K562 (cell line): Measurements from ENCODE around the gene C4orf36. TPM values are rescaled to one million over a fixed set of nuclear protein-coding genes. Genes with fewer than 3 reads are reported as not detected.

Source experiments
- ATAC-seq: fragments of 200-7000 bp; cut with Tn5 transposase; 3 replicates; pipeline ENCODE4 v1.9.1; 2020; ENCODE audit warnings: moderate library complexity
- BruUV-seq: library from RNA; stranded (reverse); fragments of 400-500 nt; replicated peaks from 2 replicates; lab custom pipeline; 2021; lab: Mats Ljungman, UMichigan
- CTCF ChIA-PET: fragments of 300-600 bp; formaldehyde crosslinking; extraction: SDS; loops from one replicate; lab custom pipeline; 2021; ENCODE audit warnings: low intra/inter-chr PET ratio; lab: Yijun Ruan, JAX
- POLR2A ChIA-PET: fragments of 300-600, 350-650 bp; sonication (Branson Sonifier 250); formaldehyde crosslinking; extraction: SDS; loops from one replicate; lab custom pipeline; 2021; ENCODE audit warnings: antibody characterized with exemption, inconsistent platforms; lab: Yijun Ruan, JAX
- DNase-seq, 4 experiments: peaks; one replicate each; pipeline versions ENCODE4 v3.0.0 to v3.0.0-alpha.2; 2011 to 2018; ENCODE audit warnings: low spot score in 3 of 4, mixed read lengths in 3 of 4; ENCODE audit errors: extremely low read depth in 1 of 4
- FAIRE-seq: peaks from 2 replicates; lab custom pipeline; 2011; peaks lifted over from hg19 to GRCh38; lab: Jason Lieb, UNC
- H2AFZ ChIP-seq: 2 replicates; pipeline ENCODE4 v1.6.0; 2011; ENCODE audit warnings: low read depth, low read length, control low read depth, inconsistent platforms
- H3K27ac ChIP-seq: fragments of 200-600 bp; 3 replicates; pipeline ENCODE4 v1.8.0; 2011; ENCODE audit warnings: low read depth, mild to moderate bottlenecking, control low read depth, inconsistent platforms, low read length, moderate library complexity, mixed read lengths; ENCODE audit errors: extremely low read depth
- H3K27me3 ChIP-seq, 2 experiments: fragments of 300-600 bp in 1 of 2; 2 replicates in 1 of 2; 3 replicates in 1 of 2; pipeline versions ENCODE4 v1.6.0 to v1.8.0; 2011; ENCODE audit warnings: inconsistent platforms in 2 of 2, low read length in 2 of 2, mild to moderate bottlenecking in 1 of 2, mixed read lengths in 1 of 2, moderate library complexity in 1 of 2; ENCODE audit not compliant: control insufficient read depth in 2 of 2, insufficient read depth in 2 of 2
- H3K36me3 ChIP-seq: fragments of 300-600 bp; 3 replicates; pipeline ENCODE4 v1.8.0; 2011; ENCODE audit warnings: mild to moderate bottlenecking, low read length, inconsistent platforms; ENCODE audit not compliant: control insufficient read depth, insufficient read depth
- H3K4me1 ChIP-seq, 2 experiments: fragments of 200-600 bp in 1 of 2; replicated peaks in 1 of 2; 2 replicates in 1 of 2; 3 replicates in 1 of 2; pipeline versions ENCODE4 v1.5.1 to v1.8.0; 2011; ENCODE audit warnings: inconsistent platforms in 2 of 2, low read length in 2 of 2, mild to moderate bottlenecking in 1 of 2, mixed read lengths in 1 of 2, moderate library complexity in 1 of 2; ENCODE audit not compliant: control insufficient read depth in 2 of 2, insufficient read depth in 2 of 2
- H3K4me2 ChIP-seq: 2 replicates; pipeline ENCODE4 v1.6.1; 2011; ENCODE audit warnings: low read length, control low read depth, inconsistent platforms, mixed read lengths; ENCODE audit not compliant: insufficient read depth
- H3K4me3 ChIP-seq: fragments of 200-600 bp; sonication (generic), shearing (Covaris generic); 2 replicates; pipeline ENCODE4 v1.5.1; 2016; ENCODE audit warnings: control low read depth, inconsistent platforms
- H3K79me2 ChIP-seq: fragments of 200-600 bp; 3 replicates; pipeline ENCODE4 v1.8.0; 2011; ENCODE audit warnings: low read length, inconsistent platforms; ENCODE audit not compliant: control insufficient read depth, insufficient read depth
- H3K9ac ChIP-seq, 2 experiments: 2 replicates each; pipeline versions ENCODE4 v1.6.0 to v1.6.1; 2011; ENCODE audit warnings: low read depth in 2 of 2, low read length in 2 of 2, control low read depth in 1 of 2, inconsistent platforms in 1 of 2, mild to moderate bottlenecking in 1 of 2, mixed read lengths in 1 of 2; ENCODE audit not compliant: insufficient read depth in 1 of 2
- H3K9me1 ChIP-seq: one replicate; pipeline ENCODE4 v1.6.0; 2011; ENCODE audit warnings: inconsistent platforms, mild to moderate bottlenecking, low read length, moderate library complexity; ENCODE audit not compliant: control insufficient read depth, insufficient read depth
- H3K9me3 ChIP-seq: replicated peaks from 2 replicates; pipeline ENCODE4 v1.5.1; 2011; ENCODE audit warnings: low read depth, low read length, inconsistent platforms; ENCODE audit not compliant: control insufficient read depth, insufficient read depth
- H4K20me1 ChIP-seq: replicated peaks from 2 replicates; pipeline ENCODE4 v1.6.1; 2011; ENCODE audit warnings: low read length, inconsistent platforms, mixed read lengths; ENCODE audit not compliant: control insufficient read depth, insufficient read depth
- FOXO4 ChIP-seq: fragments of 450-650 bp; formaldehyde crosslinking; IDR thresholded peaks from 2 replicates; pipeline ENCODE4 v1.4.0; 2020; ENCODE audit warnings: mild to moderate bottlenecking, moderate library complexity
- PBX2 ChIP-seq, 2 experiments: IDR thresholded peaks in 1 of 2; conservative IDR thresholded peaks in 1 of 2; 2 replicates each; pipeline ENCODE4 v1.6.1; 2016; ENCODE audit warnings: low read depth in 2 of 2, mild to moderate bottlenecking in 1 of 2, missing compliant biosample characterization in 1 of 2, missing genetic modification characterization in 1 of 2, moderate library complexity in 1 of 2
- PTBP1 ChIP-seq: fragments of 200-400 bp; formaldehyde crosslinking; IDR thresholded peaks from 2 replicates; pipeline ENCODE4 v1.6.1; 2017; ENCODE audit warnings: low read depth, low read length
- RAD51 ChIP-seq: fragments of 450-650 bp; IDR thresholded peaks from 2 replicates; pipeline ENCODE4 v1.7.1; 2016; ENCODE audit warnings: low read depth, mild to moderate bottlenecking, borderline replicate concordance
- RBM17 ChIP-seq: fragments of 200-400 bp; formaldehyde crosslinking; IDR thresholded peaks from 2 replicates; pipeline ENCODE4 v1.6.1; 2017; ENCODE audit warnings: low read depth, mild to moderate bottlenecking, low read length, borderline replicate concordance
- SP2 ChIP-seq: IDR thresholded peaks from 2 replicates; pipeline ENCODE4 v1.6.1; 2011; ENCODE audit warnings: mild to moderate bottlenecking, low read depth, low read length, moderate library complexity; ENCODE audit not compliant: poor library complexity, severe bottlenecking; ENCODE audit errors: extremely low read depth
- ZNF586 ChIP-seq: fragments of 450-650 bp; formaldehyde crosslinking; conservative IDR thresholded peaks from 2 replicates; pipeline ENCODE4 v1.4.0; 2020; ENCODE audit warnings: mild to moderate bottlenecking, moderate library complexity
- WGBS: fragments of 100-300 bp; shearing (Covaris generic); methylation state at CpG from one replicate; pipeline ENCODE4 v1.1.6; 2016; ENCODE audit warnings: low coverage, mixed read lengths; ENCODE audit not compliant: insufficient coverage; ENCODE audit errors: missing lambda C conversion rate; 5-methylcytosine and 5-hydroxymethylcytosine counted together
- in situ Hi-C: fragments of 300-500 bp; cut with MboI; formaldehyde crosslinking; loops from 4 replicates; pipeline ENCODE4 v1.15.0; 2018; ENCODE audit warnings: inconsistent platforms, mixed read lengths
- intact Hi-C: fragments of 100-400 bp; cut with micrococcal nuclease; formaldehyde crosslinking; loops from 2 replicates; pipeline ENCODE4 v1.14.2; 2022
- polyA plus RNA-seq, 8 experiments: library from polyadenylated mRNA; depleted of rRNA in 4 of 8; stranded (reverse) in 5 of 8; unstranded in 3 of 8; fragments of >200 nt; fragmentation: Nextera tagmentation in 2 of 8; fragmentation: Illumina TruSeq in 1 of 8; extraction: Ambion mirVana in 2 of 8; extraction: Trizol in 1 of 8; gene quantifications; 2 replicates each; pipeline versions ENCODE4 v1.2.1 to v1.2.3, GENCODE V29; 2011 to 2014; ENCODE audit warnings: inconsistent platforms in 1 of 8, missing spikeins in 1 of 8
- total RNA-seq, 7 experiments: library from RNA; depleted of rRNA in 6 of 7; stranded (reverse); fragments of >200 nt in 6 of 7; fragmentation: Illumina TruSeq in 2 of 7; extraction: Trizol in 2 of 7; gene quantifications; 2 replicates each; pipeline versions ENCODE4 v1.2.1 to v1.2.3, GENCODE V29; 2011 to 2021; ENCODE audit warnings: low replicate concordance in 1 of 7

C4orf36 gene
- total and polyA plus RNA-seq, 9 of the 15 experiments (the other 6 are each of a cell fraction or from before 2014, with no cell fraction given), result 0.14 to 0.45 (median 0.20) TPM; not detected in 5

- no peaks in the 10 kb centered on the region for H4K20me1 ChIP-seq
- WGBS, result 2% methylated on average over 3 of the region's 3 CpGs
- H3K9me1 ChIP-seq, result no peaks in the 10 kb centered on the region
- H3K36me3 ChIP-seq, result no peaks in the 10 kb centered on the region
- no peaks in the 10 kb centered on the region for H3K4me1 ChIP-seq
- TF ChIP-seq FOXO4 (CRISPR knock-in tag), result no peak
- TF ChIP-seq ZNF586 (CRISPR knock-in tag), result no peak
- no peak for TF ChIP-seq RAD51
- TF ChIP-seq PTBP1, result no peak
- no peak for TF ChIP-seq SP2
- TF ChIP-seq PBX2 (CRISPR knock-in tag; IDR thresholded peaks at IDR 0.05; ENCODE audit: low read depth), result no peak
- TF ChIP-seq PBX2 (tag; conservative IDR thresholded peaks at IDR 0.05; ENCODE audit: low read depth), result no peak
- no peak for TF ChIP-seq RBM17
- H3K4me2 ChIP-seq, result no peak overlapping the region
- FAIRE-seq (no peak), ATAC-seq (no peak), DNase-seq (no peak)
- no peaks in the 10 kb centered on the region for H3K9me3 ChIP-seq
- no peak overlapping the region for H3K9ac ChIP-seq
- no peak overlapping the region for H3K27ac ChIP-seq
- no peak overlapping the region for H2AFZ ChIP-seq
- ChIA-PET CTCF (no interaction called here), POLR2A (no interaction called here)
- no TSS peak for BruUV-seq
- in situ Hi-C loops (no loop called here), intact Hi-C loops (no loop called here)
- H3K4me3 ChIP-seq, result no peak overlapping the region
- H3K79me2 ChIP-seq, result no peaks in the 10 kb centered on the region
- H3K27me3 ChIP-seq, result no peaks in the 10 kb centered on the region; a peak in 1 of 5 replicates
These were observed 57.3 kb downstream of the C4orf36 start for GRCh38 chr4:86834901-86835300.
